ENCODE data around the gene NKTR.

DNA sequence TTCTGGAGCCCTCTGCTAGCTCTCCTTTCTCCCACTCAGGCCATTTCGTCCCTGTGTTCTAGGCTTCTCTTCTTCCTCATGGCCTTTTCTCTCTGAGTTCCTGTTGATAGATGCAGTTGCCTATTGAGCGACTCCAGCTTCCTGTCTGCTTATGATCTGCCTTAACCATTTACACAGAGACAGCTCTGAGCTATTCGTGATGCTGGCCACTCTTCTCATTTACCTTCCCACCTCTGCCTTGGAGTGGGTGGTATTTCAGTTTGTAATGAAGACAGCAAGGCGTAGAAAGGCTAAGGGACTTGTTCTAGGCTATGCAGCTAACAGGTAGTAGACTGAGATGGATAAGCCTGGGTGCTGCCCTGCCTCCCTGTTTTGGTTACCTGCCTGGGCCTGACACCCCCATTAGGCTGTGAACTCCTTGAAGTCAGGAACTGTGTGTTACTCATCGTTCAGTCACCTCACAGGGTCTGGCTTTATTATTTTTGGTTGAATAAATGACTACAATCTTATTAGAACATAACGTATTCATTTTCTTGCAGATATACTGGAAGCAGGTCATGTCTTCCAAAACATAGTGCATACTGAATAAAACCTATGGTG lies 40.4 kb downstream of the NKTR start:
- TF ChIP-seq, protein P1, sequence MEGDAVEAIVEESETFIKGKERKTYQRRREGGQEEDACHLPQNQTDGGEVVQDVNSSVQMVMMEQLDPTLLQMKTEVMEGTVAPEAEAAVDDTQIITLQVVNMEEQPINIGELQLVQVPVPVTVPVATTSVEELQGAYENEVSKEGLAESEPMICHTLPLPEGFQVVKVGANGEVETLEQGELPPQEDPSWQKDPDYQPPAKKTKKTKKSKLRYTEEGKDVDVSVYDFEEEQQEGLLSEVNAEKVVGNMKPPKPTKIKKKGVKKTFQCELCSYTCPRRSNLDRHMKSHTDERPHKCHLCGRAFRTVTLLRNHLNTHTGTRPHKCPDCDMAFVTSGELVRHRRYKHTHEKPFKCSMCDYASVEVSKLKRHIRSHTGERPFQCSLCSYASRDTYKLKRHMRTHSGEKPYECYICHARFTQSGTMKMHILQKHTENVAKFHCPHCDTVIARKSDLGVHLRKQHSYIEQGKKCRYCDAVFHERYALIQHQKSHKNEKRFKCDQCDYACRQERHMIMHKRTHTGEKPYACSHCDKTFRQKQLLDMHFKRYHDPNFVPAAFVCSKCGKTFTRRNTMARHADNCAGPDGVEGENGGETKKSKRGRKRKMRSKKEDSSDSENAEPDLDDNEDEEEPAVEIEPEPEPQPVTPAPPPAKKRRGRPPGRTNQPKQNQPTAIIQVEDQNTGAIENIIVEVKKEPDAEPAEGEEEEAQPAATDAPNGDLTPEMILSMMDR (conservative IDR thresholded peaks at IDR 0.05 in 1 of 2, IDR thresholded peaks at IDR 0.05 in 1 of 2; ENCODE audit: extremely low read depth in 1 of 2, insufficient read depth in 1 of 2, low read depth in 1 of 2, low read length in 2 of 2) = no peak
- TF ChIP-seq EZH2 (IDR thresholded peaks at IDR 0.05; ENCODE audit: borderline replicate concordance, low read length) = no peak

All from mammary epithelial cell (primary cell).